ENCODE results near the gene KHDC4. TPM values are rescaled to one million over a fixed set of nuclear protein-coding genes. Genes with fewer than 3 reads are reported as not detected.

KHDC4 gene
- total RNA-seq, 1 donor from 2014 or later, result 36.7 TPM

GRCh38 chr1:155974208-155975115 lies 40.2 kb upstream of the KHDC4 start:
- H3K4me3 ChIP-seq (ENCODE audit: low read depth, low read length), result peak overlapping the region; percentile 97
- no peak for DNase-seq (ENCODE audit: low read depth)
- TF ChIP-seq, protein P1, sequence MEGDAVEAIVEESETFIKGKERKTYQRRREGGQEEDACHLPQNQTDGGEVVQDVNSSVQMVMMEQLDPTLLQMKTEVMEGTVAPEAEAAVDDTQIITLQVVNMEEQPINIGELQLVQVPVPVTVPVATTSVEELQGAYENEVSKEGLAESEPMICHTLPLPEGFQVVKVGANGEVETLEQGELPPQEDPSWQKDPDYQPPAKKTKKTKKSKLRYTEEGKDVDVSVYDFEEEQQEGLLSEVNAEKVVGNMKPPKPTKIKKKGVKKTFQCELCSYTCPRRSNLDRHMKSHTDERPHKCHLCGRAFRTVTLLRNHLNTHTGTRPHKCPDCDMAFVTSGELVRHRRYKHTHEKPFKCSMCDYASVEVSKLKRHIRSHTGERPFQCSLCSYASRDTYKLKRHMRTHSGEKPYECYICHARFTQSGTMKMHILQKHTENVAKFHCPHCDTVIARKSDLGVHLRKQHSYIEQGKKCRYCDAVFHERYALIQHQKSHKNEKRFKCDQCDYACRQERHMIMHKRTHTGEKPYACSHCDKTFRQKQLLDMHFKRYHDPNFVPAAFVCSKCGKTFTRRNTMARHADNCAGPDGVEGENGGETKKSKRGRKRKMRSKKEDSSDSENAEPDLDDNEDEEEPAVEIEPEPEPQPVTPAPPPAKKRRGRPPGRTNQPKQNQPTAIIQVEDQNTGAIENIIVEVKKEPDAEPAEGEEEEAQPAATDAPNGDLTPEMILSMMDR (conservative IDR thresholded peaks at IDR 0.05; ENCODE audit: low read depth, low read length), result no peak

- TF ChIP-seq, protein P1 (conservative IDR thresholded peaks at IDR 0.05; ENCODE audit: low read depth, low read length), result no peak
- DNase-seq (ENCODE audit: low read depth), result no peak
- no peak overlapping the region for H3K4me3 ChIP-seq (ENCODE audit: low read depth, low read length)
These were observed 39.5 kb upstream of the KHDC4 start for GRCh38 chr1:155973723-155974122.

DNA sequence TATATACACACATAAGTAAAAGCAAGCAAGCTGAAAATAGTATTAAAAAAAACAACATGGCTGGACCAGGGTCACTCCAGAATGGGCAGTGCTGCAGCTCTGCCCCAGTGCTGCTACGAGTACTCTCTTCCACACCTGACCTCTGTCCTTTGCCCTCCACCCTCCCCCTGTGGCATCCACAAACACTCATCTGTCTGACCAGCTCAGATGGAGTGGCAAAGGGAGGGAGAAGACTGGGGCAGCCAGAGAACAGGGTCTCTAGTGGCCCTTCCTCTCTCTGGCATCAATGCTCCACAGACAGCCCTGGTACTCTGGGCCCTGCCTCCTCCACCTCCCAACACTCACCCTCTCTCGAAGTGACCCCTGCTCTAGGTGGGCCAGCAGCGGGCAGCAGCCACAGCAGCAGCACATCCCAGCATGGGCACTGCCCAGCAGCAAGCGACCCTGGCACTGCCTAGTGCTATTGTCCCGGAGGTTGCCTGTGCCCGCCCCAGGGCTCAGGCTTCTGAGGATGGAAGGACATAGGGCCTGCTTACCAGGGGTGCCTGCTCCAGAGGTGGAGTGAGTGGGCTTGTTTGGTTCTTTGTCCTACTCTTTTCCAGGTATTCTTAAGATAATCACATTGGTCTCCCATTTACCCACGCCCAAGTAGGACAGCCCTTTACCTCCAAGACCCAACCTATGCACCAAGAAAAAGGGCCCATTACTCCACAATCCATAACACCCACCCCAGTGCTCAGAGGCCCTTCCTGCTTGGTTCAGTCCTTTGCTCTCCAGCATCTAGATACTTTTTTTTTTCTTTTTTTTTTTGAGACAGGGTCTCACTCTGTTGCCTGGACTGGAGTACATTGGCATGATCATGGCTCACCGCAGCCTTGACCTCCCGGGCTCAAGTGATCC lies 37.9 kb upstream of the KHDC4 start:
- DNase-seq (ENCODE audit: low read depth), result no peak
- H3K4me3 ChIP-seq (ENCODE audit: low read depth, low read length), result no peak overlapping the region
- TF ChIP-seq, protein P1 (conservative IDR thresholded peaks at IDR 0.05; ENCODE audit: low read depth, low read length), result no peak

DNA sequence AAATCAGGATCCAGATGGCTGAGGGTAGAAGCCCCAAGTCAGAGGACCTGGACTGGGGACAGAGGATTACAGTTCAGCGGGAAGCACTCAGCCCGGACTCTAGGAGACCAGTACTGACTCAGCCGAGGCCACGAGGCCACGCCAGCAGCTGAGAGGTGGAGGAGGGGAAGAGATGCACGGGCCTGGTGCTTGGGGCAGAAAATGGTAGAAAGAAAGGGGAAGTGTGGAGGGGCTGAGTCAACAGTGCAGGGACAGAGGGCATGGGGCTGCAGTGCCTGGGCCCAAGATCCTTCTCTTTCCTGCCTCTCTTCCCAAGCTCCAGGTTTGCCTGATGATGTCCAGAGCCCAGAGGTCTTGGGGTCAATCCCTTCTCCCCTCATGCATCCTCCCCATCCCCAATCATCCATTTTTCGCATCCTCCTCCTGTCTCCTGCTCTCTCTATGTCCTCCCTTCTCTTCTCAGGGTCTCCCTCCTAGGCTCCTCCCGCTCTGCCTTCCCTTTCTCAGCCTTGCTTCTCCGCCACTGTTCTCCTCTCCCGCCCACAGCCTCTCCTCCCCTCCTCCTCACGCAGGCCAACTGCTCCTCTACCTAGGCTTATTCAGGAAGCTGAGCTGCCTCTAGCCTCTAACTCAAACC lies 36.4 kb upstream of the KHDC4 start:
- no peak for DNase-seq (ENCODE audit: low read depth)
- TF ChIP-seq, protein P1 (conservative IDR thresholded peaks at IDR 0.05; ENCODE audit: low read depth, low read length), result no peak
- no peak overlapping the region for H3K4me3 ChIP-seq (ENCODE audit: low read depth, low read length)

DNA sequence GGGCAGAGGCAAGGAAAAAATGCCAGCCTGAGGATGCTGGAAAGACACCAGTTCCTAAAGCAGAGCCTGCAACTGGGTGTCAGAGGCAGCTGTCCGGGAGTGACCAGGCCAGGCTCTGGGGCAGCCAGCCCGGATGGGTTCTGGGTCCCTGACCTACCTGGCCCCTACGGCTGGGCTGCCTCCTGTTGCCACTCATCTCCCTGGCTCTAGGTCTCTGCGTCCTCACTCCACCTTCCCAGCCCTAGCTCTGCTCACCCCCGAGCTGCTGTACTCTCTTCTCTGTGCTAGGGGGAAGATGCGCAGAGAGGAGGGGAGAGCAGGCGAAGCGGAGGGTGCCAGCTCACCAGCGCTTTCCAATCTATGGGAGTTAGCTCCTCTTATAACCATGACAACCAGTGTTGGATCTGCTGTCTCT lies 35.2 kb upstream of the KHDC4 start:
- H3K4me3 ChIP-seq (ENCODE audit: low read depth, low read length), result no peak overlapping the region
- no peak for DNase-seq (ENCODE audit: low read depth)
- TF ChIP-seq, protein P1 (conservative IDR thresholded peaks at IDR 0.05; ENCODE audit: low read depth, low read length), result no peak

- no peak for DNase-seq (ENCODE audit: low read depth)
- H3K4me3 ChIP-seq (ENCODE audit: low read depth, low read length), result no peak overlapping the region
- TF ChIP-seq, protein P1 (conservative IDR thresholded peaks at IDR 0.05; ENCODE audit: low read depth, low read length), result no peak
These were observed 34.5 kb upstream of the KHDC4 start for GRCh38 chr1:155968670-155969069.

All from epithelial cell of proximal tubule (primary cell).